Activated naive CD8-positive, alpha-beta T cell treated with anti-CD3 and anti-CD28 coated beads for 36 hours (primary cell): Measurements from ENCODE around the gene MCFD2. TPM values are rescaled to one million over a fixed set of nuclear protein-coding genes. Genes with fewer than 3 reads are reported as not detected.

Experiments used
- DNase-seq: peaks from one replicate; pipeline ENCODE4 v3.0.0; 2021
- H3K27ac Mint-ChIP-seq: one replicate; pipeline ENCODE4 v1.8.0; 2022; ENCODE audit warnings: mild to moderate bottlenecking, moderate library complexity, mixed read lengths
- H3K27me3 Mint-ChIP-seq: one replicate; pipeline ENCODE4 v1.8.0; 2022; ENCODE audit warnings: mild to moderate bottlenecking, mixed read lengths
- H3K36me3 Mint-ChIP-seq: one replicate; pipeline ENCODE4 v1.8.0; 2021; ENCODE audit warnings: mild to moderate bottlenecking, mixed read lengths
- H3K4me1 Mint-ChIP-seq: one replicate; pipeline ENCODE4 v1.8.0; 2021; ENCODE audit warnings: mixed read lengths
- H3K4me3 Mint-ChIP-seq: one replicate; pipeline ENCODE4 v1.8.0; 2022; ENCODE audit warnings: mild to moderate bottlenecking, moderate library complexity, mixed read lengths
- H3K9me3 Mint-ChIP-seq: one replicate; pipeline ENCODE4 v1.8.0; 2022; ENCODE audit warnings: mixed read lengths
- total RNA-seq, 2 experiments: library from RNA; stranded (reverse); gene quantifications; one replicate each; pipeline ENCODE4 v1.2.3, GENCODE V29; 2021

MCFD2 gene
- total RNA-seq, 2 experiments from 2014 or later: 41.2 to 42.3 TPM

DNA sequence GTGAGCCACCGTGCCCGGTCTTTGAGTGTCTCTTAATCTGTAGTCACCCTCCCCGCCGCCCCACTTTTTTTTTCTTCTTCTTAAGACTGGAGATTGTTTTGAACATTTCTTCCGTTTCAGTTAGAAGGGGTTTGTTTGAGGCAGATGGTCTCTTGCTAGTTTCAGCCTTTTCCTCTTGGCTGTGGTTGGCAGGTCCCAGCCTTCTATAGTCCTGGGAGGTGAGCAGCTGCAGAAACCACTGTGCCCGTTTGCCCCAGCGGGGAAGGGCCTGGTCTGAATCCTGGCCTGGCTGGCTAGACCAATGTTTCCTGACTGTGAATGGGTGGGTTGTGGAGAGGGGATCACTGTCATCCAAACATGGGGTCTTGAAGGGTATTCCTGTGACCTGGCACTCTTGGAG is 30.1 kb upstream of the MCFD2 start:
- H3K9me3 Mint-ChIP-seq: no peaks in the 10 kb centered on the region
- peaks cover 46% of the 10 kb centered on the region for H3K36me3 Mint-ChIP-seq
- no peak for DNase-seq
- no peaks in the 10 kb centered on the region for H3K27me3 Mint-ChIP-seq
- peak overlapping the region; percentile 57 for H3K4me3 Mint-ChIP-seq
- H3K4me1 Mint-ChIP-seq: peaks cover 53% of the 10 kb centered on the region
- H3K27ac Mint-ChIP-seq: peak overlapping the region; percentile 100

DNA sequence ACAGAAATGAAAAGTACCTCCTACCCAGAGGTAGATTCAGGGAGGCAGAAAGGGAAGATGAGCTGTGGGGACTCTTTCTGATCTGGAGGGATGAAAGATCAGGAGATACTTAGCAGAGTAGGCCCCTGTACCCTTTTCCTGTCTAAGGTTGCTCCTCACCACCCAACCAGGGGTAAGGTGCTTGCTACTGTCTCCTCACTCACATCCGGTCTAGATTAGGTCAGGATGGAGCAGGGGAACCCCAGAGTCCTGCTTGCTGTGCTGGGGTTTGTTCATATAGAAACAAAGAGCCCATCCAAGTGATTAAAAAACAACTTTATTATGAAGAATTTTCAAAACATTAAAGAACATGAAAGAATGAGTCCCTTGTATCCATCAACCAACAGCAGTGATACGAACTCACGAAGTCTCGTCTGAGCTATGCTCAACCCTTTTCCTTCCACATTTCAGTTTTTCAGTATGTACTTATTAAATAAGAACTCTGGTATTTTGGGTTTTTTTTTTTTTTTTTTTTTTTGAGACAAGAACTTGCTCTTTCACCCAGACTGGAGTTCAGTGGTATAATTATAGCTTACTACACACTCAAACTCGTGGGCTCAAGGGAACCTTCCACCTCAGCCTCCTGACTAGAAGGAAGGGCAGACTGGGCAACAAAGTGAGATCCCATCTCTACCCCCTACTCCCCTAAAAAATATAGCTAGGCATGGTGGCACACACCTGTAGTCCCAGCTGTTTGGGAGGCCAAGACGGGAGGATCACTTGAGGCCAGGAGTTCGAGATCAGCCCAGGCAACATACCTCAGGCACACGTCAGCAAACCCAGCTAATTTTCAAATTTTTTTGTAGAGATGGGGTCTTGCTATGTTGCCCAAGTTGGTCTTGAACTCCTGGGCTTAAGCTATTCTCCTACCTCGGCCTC is 28.5 kb upstream of the MCFD2 start:
- no peaks in the 10 kb centered on the region for H3K9me3 Mint-ChIP-seq
- peaks cover 56% of the 10 kb centered on the region for H3K4me1 Mint-ChIP-seq
- peaks cover 38% of the 10 kb centered on the region for H3K36me3 Mint-ChIP-seq

DNA sequence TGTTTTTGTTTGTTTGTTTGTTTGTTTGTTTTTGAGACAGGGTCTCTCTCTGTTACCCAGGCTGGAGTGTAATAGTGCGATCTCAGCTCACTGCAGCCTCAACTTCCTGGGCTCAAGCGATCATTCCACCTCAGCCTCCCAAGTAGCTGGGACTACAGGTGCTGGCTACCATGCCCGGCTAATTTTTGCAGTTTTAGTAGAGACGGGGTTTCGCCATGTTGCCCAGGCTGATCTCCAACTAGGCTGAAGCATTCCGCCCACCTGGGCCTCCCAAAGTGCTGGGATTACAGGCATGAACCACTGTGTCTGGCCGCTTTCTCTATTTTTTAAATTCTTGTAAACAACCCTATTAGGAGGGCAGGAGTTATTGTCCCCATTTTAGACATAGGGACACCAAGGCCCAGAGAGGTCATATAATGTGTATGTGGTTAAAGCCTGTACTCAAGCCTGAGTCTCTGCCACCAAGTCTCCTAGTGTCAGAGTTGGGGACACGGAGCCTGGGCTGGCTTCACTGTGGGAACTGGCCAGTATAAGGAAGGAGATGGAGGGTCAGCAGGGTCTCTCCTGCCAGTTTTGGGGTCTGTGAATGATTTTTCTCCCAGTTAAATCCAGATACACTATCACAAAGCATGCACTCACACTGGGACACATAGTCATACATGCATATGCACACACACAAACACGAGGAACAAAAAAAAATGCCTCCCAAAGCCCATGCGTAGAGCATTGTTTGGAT is 27.5 kb upstream of the MCFD2 start:
- peak overlapping the region; percentile 100 for H3K27ac Mint-ChIP-seq
- DNase-seq: no peak
- H3K27me3 Mint-ChIP-seq: no peaks in the 10 kb centered on the region
- peaks cover 38% of the 10 kb centered on the region for H3K36me3 Mint-ChIP-seq
- no peaks in the 10 kb centered on the region for H3K9me3 Mint-ChIP-seq
- H3K4me3 Mint-ChIP-seq: peak overlapping the region; percentile 100
- H3K4me1 Mint-ChIP-seq: peaks cover 54% of the 10 kb centered on the region

More for the DNA sequence above, 28.5 kb upstream of the MCFD2 start:
- Mint-ChIP-seq H3K27ac (peak overlapping the region; percentile 100), H3K4me3 (peak overlapping the region; percentile 100), H3K27me3 (no peaks in the 10 kb centered on the region)
- peak; percentile 76 for DNase-seq

DNA sequence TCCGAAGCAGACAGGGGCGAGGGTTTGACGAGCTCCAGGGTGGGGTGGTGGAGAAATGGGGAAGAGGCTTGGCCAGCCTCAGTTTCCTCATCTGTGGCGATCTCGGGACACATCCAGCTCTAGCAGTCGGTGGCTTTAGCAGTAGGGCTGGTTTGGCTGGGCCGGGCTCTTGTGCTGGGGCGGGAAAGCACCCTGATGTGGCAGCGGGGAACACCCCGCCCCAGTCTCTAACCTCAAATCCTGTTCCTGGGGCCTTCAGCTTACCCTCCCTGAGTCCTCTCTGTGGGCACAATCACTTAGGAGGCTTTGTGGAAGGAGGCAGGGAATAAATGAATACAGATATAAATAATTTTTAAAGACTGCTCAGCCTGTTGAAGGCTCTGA is 26.5 kb upstream of the MCFD2 start:
- Mint-ChIP-seq H3K36me3 (peaks cover 38% of the 10 kb centered on the region), H3K4me3 (peak overlapping the region; percentile 100), H3K9me3 (no peaks in the 10 kb centered on the region), H3K27ac (peak overlapping the region; percentile 100), H3K27me3 (no peaks in the 10 kb centered on the region), H3K4me1 (peaks cover 52% of the 10 kb centered on the region)
- peak; percentile 78 for DNase-seq

DNA sequence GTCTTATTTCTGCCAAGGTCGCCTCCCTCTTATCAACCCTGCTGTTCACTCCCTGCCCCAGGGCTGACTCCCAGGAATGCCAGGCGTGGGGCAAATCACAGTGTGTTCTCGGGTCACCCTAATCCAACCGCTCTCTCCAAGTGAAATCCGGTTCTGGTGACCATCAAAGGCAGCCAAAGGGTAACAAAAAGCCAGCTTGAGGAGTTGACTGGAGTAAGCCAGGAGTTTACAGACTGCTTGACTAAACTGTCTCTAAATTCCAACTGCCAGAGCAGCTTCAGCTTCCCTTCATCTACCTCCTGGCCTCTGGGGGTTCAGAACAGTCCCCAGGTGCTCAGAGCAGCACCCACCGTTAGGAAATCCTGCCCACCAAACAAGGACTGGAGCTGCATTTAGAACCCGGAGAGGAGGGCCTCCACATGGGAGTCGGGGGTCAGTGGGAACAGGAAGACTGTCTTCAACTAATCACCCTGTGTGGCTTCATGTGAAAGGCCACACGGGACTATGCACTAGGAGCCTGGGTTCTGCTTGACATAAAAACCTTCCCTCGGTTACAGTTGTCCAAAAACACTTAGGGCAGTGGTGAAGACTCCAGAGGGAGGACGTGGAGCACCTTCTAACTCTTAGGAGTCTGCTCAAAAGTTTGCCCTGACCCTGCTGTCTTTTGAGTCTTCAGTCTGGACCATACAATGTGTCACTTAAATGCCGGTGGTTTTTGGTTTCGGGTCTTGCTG is 24.2 kb upstream of the MCFD2 start:
- peaks cover 23% of the 10 kb centered on the region for H3K36me3 Mint-ChIP-seq
- peak overlapping the region; percentile 82 for H3K4me3 Mint-ChIP-seq
- DNase-seq: no peak
- H3K27ac Mint-ChIP-seq: no peak overlapping the region
- no peaks in the 10 kb centered on the region for H3K27me3 Mint-ChIP-seq
- H3K9me3 Mint-ChIP-seq: no peaks in the 10 kb centered on the region
- peaks cover 36% of the 10 kb centered on the region for H3K4me1 Mint-ChIP-seq

DNA sequence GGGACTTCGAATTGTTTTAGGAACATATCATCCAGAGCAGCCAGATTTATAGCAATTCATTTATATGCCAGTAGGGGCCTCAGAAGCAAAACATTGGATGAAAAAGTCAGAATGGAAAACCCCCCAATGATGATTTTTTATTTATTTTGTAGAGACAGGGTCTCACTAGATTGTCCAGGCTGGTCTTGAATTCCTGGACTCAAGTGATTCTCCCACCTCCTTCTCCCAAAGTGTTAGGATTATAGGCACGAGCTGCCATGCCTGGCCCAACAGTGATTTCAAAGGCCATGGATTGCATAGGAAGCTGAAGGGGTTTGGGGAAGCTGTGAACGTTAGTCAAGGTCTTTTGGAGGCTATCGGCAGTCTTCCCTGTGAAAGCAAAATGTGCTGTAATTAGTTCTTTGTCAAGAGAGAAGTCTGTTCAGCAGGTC is 21.9 kb upstream of the MCFD2 start:
- Mint-ChIP-seq H3K4me1 (peaks cover 19% of the 10 kb centered on the region), H3K36me3 (peaks cover 9% of the 10 kb centered on the region), H3K27ac (no peak overlapping the region), H3K9me3 (no peaks in the 10 kb centered on the region), H3K27me3 (no peaks in the 10 kb centered on the region), H3K4me3 (no peak overlapping the region)
- DNase-seq: no peak

DNA sequence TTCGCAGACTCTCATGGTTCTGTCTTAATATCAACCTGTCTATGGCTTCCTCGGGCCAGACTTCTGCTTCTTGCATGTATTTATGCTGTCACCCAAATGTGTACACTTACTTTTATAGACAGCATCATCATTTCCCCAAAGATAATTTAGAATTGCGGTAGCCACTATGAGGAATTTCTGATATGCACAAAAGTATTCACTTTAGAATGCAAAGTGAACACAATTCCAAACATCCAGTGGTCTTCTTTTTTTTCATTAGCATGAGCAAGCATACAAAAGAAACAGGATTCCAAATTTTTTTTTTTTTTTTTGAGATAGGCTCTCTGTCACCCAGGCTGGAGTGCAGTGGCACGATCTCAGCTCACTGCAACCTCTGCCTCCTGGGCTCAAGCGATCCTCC is 21.0 kb upstream of the MCFD2 start:
- Mint-ChIP-seq H3K27ac (no peak overlapping the region), H3K27me3 (no peaks in the 10 kb centered on the region), H3K9me3 (no peaks in the 10 kb centered on the region), H3K4me3 (no peak overlapping the region), H3K36me3 (peaks cover under 1% of the 10 kb centered on the region), H3K4me1 (peaks cover 17% of the 10 kb centered on the region)
- DNase-seq: no peak

DNA sequence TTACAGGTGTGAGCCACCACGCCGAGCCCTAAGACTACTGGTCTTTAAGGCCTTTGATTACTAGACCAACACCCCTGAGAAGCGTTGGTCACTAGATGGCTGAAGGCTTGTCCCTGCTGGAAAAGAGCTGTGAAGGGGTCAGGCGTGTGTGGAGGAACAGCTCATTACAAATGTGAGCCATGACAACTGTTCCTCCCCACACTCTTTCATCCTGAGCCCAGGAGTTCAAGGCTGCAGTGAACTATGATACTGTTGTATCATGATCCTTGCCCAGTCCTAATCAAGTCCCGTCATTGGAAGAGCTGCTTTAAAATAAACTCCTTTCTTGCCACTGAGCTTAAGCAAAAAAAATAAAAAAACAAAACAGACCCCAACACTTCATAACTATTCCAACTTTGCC is 19.5 kb upstream of the MCFD2 start:
- H3K27ac Mint-ChIP-seq: no peak overlapping the region
- H3K36me3 Mint-ChIP-seq: no peaks in the 10 kb centered on the region
- peaks cover 13% of the 10 kb centered on the region for H3K4me1 Mint-ChIP-seq
- no peaks in the 10 kb centered on the region for H3K27me3 Mint-ChIP-seq
- H3K4me3 Mint-ChIP-seq: no peak overlapping the region
- no peak for DNase-seq
- no peaks in the 10 kb centered on the region for H3K9me3 Mint-ChIP-seq

DNA sequence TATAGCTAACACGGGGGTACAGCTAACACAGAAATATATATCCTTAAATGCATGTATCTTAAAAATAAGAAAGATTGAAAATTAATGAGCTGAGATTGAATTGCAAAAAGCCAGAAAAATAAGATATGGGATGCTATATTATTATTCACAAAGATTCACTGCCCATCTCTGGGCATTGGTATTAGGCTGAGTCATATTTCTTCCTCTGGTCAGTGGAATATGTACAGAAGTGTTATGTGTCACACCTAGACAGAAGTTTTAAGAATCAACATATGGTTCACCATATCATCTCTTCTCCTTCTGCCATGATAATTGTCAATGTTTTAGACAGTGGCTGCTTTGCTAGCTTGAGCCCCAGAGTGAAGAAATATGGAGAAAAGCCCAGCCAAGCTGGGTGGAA is 14.0 kb upstream of the MCFD2 start:
- H3K36me3 Mint-ChIP-seq: peaks cover 17% of the 10 kb centered on the region
- H3K27ac Mint-ChIP-seq: no peak overlapping the region
- peaks cover 13% of the 10 kb centered on the region for H3K9me3 Mint-ChIP-seq
- H3K4me1 Mint-ChIP-seq: peaks cover 5% of the 10 kb centered on the region
- no peak overlapping the region for H3K4me3 Mint-ChIP-seq
- no peak for DNase-seq
- H3K27me3 Mint-ChIP-seq: no peaks in the 10 kb centered on the region

DNA sequence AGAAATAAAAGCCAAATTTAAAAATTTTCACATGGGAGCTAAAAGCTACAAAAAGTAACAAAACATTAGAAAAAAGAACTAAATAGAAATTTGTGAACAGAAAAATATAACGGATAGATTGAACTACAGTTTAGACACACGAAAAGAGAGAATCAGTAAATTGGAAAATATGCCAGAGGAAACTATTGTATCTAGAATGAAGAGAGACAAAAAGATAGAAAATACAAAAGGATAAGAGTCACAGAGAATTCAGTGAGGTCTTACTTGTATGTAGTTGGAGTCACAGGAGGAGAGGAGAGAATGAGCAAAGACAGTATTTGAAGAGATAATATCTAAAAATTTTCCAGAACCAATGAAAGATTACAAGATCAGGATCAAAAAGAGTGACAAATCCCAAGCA is 11.3 kb upstream of the MCFD2 start:
- Mint-ChIP-seq H3K4me1 (peaks cover 20% of the 10 kb centered on the region), H3K27me3 (no peaks in the 10 kb centered on the region), H3K4me3 (no peak overlapping the region), H3K9me3 (peaks cover 13% of the 10 kb centered on the region), H3K36me3 (peaks cover 21% of the 10 kb centered on the region), H3K27ac (no peak overlapping the region)
- no peak for DNase-seq

DNA sequence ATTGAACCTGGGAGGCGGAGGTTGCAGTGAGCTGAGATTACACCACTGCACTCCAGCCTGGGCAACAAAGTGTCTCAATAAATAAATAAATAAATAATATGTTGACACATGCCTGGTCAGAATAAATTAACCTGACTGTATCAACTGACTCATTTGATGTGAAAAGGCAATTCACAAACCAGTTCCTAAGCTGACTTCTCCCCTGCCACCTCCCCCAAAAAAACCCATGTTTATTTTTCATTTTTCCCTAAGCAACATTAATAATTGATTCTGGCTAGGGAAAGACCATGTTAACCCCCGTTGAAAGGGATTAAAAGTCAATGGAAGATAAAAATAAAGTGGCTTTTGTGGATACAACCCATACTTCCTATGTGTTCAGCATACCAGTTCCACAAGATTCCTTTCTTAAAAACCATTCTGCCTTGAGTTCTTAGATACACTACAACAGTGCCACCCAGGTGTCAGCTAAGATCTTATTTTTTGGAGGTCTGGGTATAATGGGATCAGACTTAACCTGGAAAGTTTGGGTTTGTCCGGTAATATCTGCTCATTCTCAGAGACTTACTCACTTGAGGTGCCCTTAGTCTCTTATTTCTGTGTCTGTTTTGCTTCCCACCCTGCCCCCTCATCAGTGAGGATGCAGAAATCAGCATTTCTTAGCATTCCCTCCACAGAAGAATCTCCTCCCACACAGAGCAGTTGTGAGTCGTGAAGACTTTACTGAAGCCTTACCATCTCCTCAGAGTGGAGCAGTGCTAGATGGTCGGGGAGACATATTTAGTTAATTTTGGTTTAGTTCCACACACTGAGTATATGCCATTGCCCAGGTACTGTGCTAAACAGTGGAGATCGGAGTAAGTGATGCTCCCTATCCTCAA is 10.1 kb upstream of the MCFD2 start:
- no peak overlapping the region for H3K4me3 Mint-ChIP-seq
- H3K27me3 Mint-ChIP-seq: no peaks in the 10 kb centered on the region
- H3K36me3 Mint-ChIP-seq: peaks cover 21% of the 10 kb centered on the region
- peaks cover 26% of the 10 kb centered on the region for H3K4me1 Mint-ChIP-seq
- peaks cover 13% of the 10 kb centered on the region for H3K9me3 Mint-ChIP-seq
- DNase-seq: no peak
- H3K27ac Mint-ChIP-seq: no peak overlapping the region

DNA sequence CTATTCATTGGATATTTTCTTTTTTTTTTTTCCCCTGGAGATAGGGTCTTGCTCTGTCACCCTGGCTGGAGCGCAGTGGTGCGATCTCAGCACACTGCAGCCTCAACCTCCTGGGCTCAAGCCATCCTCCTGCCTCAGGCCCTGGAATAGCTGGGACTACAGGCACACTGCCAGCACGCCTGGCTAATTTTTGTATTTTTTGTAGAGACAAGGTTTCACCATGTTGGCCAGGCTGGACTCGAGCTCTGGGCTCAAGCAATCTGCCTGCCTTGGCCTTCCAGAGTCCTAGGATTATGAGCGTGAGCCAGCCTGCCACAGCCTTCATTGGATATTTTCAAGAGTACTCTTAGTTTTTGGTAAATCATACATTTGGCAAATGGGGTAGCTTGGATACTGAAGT is 9.0 kb upstream of the MCFD2 start:
- Mint-ChIP-seq H3K4me1 (peaks cover 26% of the 10 kb centered on the region), H3K36me3 (peaks cover 21% of the 10 kb centered on the region), H3K4me3 (no peak overlapping the region), H3K27ac (no peak overlapping the region), H3K27me3 (no peaks in the 10 kb centered on the region), H3K9me3 (peaks cover 13% of the 10 kb centered on the region)
- DNase-seq: no peak

DNA sequence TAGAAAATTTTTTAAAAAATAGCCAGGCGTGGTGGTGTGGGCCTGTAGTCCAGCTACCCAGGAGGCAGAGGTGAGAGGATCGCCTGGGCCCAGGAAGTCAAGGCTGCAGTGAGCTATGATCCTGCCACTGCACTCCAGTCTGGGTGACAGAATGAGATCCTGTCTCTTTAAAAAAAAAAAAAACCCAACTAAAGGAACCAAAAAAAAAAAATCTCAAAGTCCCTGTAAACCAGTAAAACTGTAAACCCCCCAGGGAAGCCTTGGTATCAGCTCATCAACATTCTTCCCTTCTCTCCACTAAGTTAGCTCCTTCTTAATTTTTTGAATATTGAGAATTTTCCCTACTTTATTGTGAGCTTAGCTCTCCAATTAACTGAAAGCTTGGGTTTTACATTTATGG is 8.4 kb upstream of the MCFD2 start:
- Mint-ChIP-seq H3K27ac (no peak overlapping the region), H3K27me3 (no peaks in the 10 kb centered on the region), H3K9me3 (peaks cover 13% of the 10 kb centered on the region), H3K4me1 (peaks cover 26% of the 10 kb centered on the region), H3K4me3 (no peak overlapping the region), H3K36me3 (peaks cover 21% of the 10 kb centered on the region)
- no peak for DNase-seq

DNA sequence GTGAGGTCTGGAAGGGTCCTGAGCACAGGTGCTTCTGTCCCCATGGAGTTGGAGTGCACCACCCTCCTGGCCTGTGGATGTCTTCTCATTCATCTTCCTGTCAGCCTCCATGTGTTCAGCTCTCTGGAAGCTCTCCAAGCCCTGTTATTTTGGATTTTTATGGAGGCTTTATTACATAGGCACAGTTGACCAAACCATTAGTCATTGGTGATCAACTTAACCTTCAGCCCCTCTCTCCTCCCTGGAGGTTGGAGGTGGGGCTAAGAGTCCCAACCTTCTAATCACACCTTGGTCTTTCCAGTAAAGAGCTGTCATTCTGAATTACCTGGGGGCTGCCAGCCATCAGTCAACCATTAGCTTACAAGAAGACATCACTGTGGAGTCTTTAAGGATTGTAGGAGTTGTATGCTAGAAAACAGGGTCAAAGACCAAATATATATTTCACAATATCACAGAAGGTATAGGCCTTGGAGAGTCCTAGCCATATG is 7.5 kb upstream of the MCFD2 start:
- peaks cover 13% of the 10 kb centered on the region for H3K9me3 Mint-ChIP-seq
- no peak overlapping the region for H3K4me3 Mint-ChIP-seq
- no peaks in the 10 kb centered on the region for H3K27me3 Mint-ChIP-seq
- H3K27ac Mint-ChIP-seq: no peak overlapping the region
- H3K36me3 Mint-ChIP-seq: peaks cover 21% of the 10 kb centered on the region
- peaks cover 33% of the 10 kb centered on the region for H3K4me1 Mint-ChIP-seq
- DNase-seq: no peak
